WTC11 (cell line): Measurements from ENCODE around the gene NSMCE1.

Experiments used
- ARID4B ChIP-seq: sonication (generic); formaldehyde crosslinking; IDR thresholded peaks from 2 replicates; pipeline ENCODE4 v1.8.0; 2023; ENCODE audit warnings: missing genetic modification reagents, mild to moderate bottlenecking, borderline replicate concordance
- ATF2 ChIP-seq: sonication (generic); formaldehyde crosslinking; IDR thresholded peaks from 2 replicates; pipeline ENCODE4 v1.8.1; 2022; ENCODE audit warnings: low read depth, missing genetic modification reagents, borderline replicate concordance
- CTCF ChIP-seq: fragments of 200-600 bp; IDR thresholded peaks from 2 replicates; pipeline ENCODE4 v1.8.0; 2022; ENCODE audit warnings: antibody characterized with exemption
- E2F4 ChIP-seq: sonication (generic); formaldehyde crosslinking; IDR thresholded peaks from 2 replicates; pipeline ENCODE4 v1.8.1; 2022; ENCODE audit warnings: low read depth, mild to moderate bottlenecking, moderate library complexity, missing genetic modification reagents, borderline replicate concordance
- NR3C1 ChIP-seq: sonication (generic); formaldehyde crosslinking; conservative IDR thresholded peaks from 2 replicates; pipeline ENCODE4 v1.8.1; 2023; ENCODE audit warnings: low read depth, mild to moderate bottlenecking, missing genetic modification reagents
- TEAD4 ChIP-seq: sonication (generic); formaldehyde crosslinking; IDR thresholded peaks from 2 replicates; pipeline ENCODE4 v1.8.0; 2022; ENCODE audit warnings: mild to moderate bottlenecking, missing genetic modification reagents

GRCh38 chr16:27226976-27227705, 41.4 kb downstream of the NSMCE1 start:
- TF ChIP-seq NR3C1 (no peak), ATF2 (CRISPR knock-in tag) (no peak), TEAD4 (no peak), E2F4 (CRISPR knock-in tag) (no peak), CTCF (no peak), ARID4B (CRISPR knock-in tag) (no peak)
